ENCODE results near the gene ITPR3. TPM values are rescaled to one million over a fixed set of nuclear protein-coding genes. Genes with fewer than 3 reads are reported as not detected.

ITPR3 gene
- total RNA-seq, 1 donor from 2014 or later, result 21.6 TPM

DNA sequence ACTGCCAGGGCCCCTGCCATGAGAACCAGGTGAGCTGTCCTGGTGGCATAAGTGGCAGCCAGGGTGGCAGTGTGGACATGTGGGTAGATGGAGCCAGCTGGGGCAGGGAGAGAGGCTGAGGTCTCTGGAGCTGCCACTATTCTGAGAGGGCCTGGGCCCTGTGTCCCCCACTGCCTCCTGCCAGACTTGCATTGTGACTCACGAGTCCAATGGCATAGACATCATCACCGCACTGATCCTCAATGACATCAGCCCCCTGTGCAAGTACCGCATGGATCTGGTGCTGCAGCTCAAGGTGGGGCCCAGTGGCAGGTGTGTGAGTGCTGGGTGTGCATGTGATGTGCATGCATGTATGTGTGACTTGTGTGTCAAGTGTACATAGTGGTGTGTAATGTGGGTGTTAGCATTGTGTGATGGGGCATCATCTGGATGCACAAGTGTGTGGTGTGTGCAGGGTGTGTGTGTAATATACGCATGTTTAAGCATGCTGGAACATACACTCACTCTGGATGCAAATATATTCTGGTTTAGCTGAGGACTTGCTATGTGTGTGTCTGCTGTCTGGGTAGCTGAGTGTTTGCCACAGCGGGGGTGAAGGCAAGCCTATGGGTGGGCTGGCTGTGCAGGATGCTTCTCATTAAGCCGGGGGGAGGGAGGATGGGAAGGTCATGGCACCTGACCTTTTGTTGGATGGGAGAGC is 65.3 kb downstream of the ITPR3 start:
- no peak for DNase-seq (ENCODE audit: extremely low spot score, unreplicated experiment)
- Mint-ChIP-seq H3K9me3 (ENCODE audit: unreplicated experiment) (no peaks in the 10 kb centered on the region), H3K27me3 (ENCODE audit: unreplicated experiment) (no peaks in the 10 kb centered on the region), H3K4me3 (ENCODE audit: unreplicated experiment) (no peak overlapping the region), H3K36me3 (ENCODE audit: unreplicated experiment) (peaks cover 27% of the 10 kb centered on the region), H3K4me1 (ENCODE audit: unreplicated experiment) (peaks cover 9% of the 10 kb centered on the region), H3K27ac (ENCODE audit: unreplicated experiment) (no peak overlapping the region)
- TF ChIP-seq, protein P1, sequence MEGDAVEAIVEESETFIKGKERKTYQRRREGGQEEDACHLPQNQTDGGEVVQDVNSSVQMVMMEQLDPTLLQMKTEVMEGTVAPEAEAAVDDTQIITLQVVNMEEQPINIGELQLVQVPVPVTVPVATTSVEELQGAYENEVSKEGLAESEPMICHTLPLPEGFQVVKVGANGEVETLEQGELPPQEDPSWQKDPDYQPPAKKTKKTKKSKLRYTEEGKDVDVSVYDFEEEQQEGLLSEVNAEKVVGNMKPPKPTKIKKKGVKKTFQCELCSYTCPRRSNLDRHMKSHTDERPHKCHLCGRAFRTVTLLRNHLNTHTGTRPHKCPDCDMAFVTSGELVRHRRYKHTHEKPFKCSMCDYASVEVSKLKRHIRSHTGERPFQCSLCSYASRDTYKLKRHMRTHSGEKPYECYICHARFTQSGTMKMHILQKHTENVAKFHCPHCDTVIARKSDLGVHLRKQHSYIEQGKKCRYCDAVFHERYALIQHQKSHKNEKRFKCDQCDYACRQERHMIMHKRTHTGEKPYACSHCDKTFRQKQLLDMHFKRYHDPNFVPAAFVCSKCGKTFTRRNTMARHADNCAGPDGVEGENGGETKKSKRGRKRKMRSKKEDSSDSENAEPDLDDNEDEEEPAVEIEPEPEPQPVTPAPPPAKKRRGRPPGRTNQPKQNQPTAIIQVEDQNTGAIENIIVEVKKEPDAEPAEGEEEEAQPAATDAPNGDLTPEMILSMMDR (IDR thresholded peaks at IDR 0.05), result no peak

DNA sequence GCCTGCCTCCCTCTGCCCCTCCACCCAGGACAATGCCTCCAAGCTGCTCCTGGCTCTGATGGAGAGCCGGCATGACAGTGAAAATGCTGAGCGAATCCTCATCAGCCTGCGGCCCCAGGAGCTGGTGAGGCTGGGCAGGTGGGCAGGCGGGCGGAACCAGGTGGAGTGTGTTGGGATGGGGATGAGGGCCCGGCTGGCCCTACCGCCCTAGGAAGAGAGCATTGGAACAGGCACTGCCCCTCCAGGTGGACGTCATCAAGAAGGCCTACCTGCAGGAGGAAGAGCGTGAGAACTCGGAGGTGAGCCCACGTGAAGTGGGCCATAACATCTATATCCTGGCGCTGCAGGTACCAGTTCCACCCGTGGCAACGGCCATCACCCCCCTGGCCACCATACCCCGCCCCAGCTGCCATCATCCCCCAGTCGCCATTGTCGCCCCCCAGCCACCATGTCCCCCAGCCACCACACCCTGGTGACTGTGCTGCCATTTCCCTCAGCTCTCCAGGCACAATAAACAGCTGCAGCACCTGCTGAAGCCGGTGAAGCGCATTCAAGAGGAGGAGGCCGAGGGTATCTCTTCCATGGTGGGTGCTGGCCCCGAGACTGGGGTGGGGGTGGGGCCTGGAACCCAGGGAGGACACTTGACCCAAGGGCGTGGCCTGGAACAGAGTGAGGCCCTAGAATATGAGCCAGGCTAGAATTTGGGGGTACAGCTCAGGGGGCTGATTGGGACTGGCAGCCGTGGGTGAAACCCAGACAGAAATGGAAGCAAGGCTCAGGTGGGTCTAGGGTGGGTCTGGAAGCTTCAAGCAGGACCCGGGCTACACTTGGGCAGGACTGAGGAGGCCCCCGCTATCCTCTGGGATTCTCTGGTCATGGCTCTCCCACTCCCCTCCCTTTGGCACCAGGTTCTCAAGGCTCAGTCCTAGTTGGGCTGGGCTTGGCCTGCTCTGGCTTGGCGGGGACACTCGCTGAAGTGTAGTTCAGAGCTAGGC is 66.2 kb downstream of the ITPR3 start:
- TF ChIP-seq, protein P1 (IDR thresholded peaks at IDR 0.05), result no peak
- H3K27me3 Mint-ChIP-seq (ENCODE audit: unreplicated experiment), result no peaks in the 10 kb centered on the region
- H3K9me3 Mint-ChIP-seq (ENCODE audit: unreplicated experiment), result no peaks in the 10 kb centered on the region
- peaks cover 18% of the 10 kb centered on the region for H3K4me1 Mint-ChIP-seq (ENCODE audit: unreplicated experiment)
- peaks cover 27% of the 10 kb centered on the region for H3K36me3 Mint-ChIP-seq (ENCODE audit: unreplicated experiment)
- no peak overlapping the region for H3K27ac Mint-ChIP-seq (ENCODE audit: unreplicated experiment)
- H3K4me3 Mint-ChIP-seq (ENCODE audit: unreplicated experiment), result no peak overlapping the region
- no peak for DNase-seq (ENCODE audit: extremely low spot score, unreplicated experiment)

DNA sequence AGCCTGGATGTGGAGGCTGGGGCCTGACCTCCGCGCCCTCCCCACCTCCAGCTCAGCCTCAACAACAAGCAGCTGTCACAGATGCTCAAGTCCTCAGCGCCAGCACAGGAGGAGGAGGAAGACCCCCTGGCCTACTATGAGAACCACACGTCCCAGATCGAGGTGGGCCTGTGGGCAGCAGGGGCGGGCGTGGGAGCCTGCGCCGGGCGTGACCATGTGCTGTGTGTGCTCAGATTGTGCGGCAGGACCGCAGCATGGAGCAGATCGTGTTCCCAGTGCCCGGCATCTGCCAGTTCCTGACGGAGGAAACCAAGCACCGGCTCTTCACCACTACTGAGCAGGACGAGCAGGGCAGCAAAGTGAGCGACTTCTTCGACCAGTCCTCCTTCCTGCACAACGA is 66.9 kb downstream of the ITPR3 start:
- no peaks in the 10 kb centered on the region for H3K9me3 Mint-ChIP-seq (ENCODE audit: unreplicated experiment)
- DNase-seq (ENCODE audit: extremely low spot score, unreplicated experiment), result no peak
- H3K4me3 Mint-ChIP-seq (ENCODE audit: unreplicated experiment), result no peak overlapping the region
- peaks cover 27% of the 10 kb centered on the region for H3K36me3 Mint-ChIP-seq (ENCODE audit: unreplicated experiment)
- peaks cover 25% of the 10 kb centered on the region for H3K4me1 Mint-ChIP-seq (ENCODE audit: unreplicated experiment)
- TF ChIP-seq, protein P1 (IDR thresholded peaks at IDR 0.05), result no peak
- H3K27ac Mint-ChIP-seq (ENCODE audit: unreplicated experiment), result no peak overlapping the region
- no peaks in the 10 kb centered on the region for H3K27me3 Mint-ChIP-seq (ENCODE audit: unreplicated experiment)

- TF ChIP-seq, protein P1 (IDR thresholded peaks at IDR 0.05), result no peak
Observed at GRCh38 chr6:33688451-33689147, 67.5 kb downstream of the ITPR3 start.

More at GRCh38 chr6:33688451-33689147, 67.5 kb downstream of the ITPR3 start:
- no peak for DNase-seq (ENCODE audit: extremely low spot score, unreplicated experiment)
- Mint-ChIP-seq H3K4me3 (ENCODE audit: unreplicated experiment) (no peak overlapping the region), H3K9me3 (ENCODE audit: unreplicated experiment) (no peaks in the 10 kb centered on the region), H3K4me1 (ENCODE audit: unreplicated experiment) (peaks cover 27% of the 10 kb centered on the region), H3K27ac (ENCODE audit: unreplicated experiment) (no peak overlapping the region), H3K36me3 (ENCODE audit: unreplicated experiment) (peaks cover 27% of the 10 kb centered on the region), H3K27me3 (ENCODE audit: unreplicated experiment) (no peaks in the 10 kb centered on the region)
